Astrocyte (in vitro differentiated cells and primary cell): ENCODE data around the gene UGT1A8. TPM values are rescaled to one million over a fixed set of nuclear protein-coding genes. Genes with fewer than 3 reads are reported as not detected.

Experiments used
- DNase-seq: peaks from one replicate; pipeline ENCODE4 v3.0.0-alpha.2; 2010; ENCODE audit warnings: low read depth
- FAIRE-seq: peaks from 2 replicates; lab custom pipeline; 2011; peaks lifted over from hg19 to GRCh38; lab: Jason Lieb, UNC
- H2AFZ ChIP-seq: 2 replicates; pipeline ENCODE4 v1.6.0; 2012; ENCODE audit warnings: low read depth, low read length, inconsistent platforms
- H3K27ac ChIP-seq: 2 replicates; pipeline ENCODE4 v1.5.1; 2011; ENCODE audit warnings: low read depth, low read length, inconsistent platforms
- H3K27me3 ChIP-seq: 2 replicates; pipeline ENCODE4 v1.6.0; 2011; ENCODE audit warnings: low read length, inconsistent platforms; ENCODE audit not compliant: insufficient read depth
- H3K36me3 ChIP-seq: 2 replicates; pipeline ENCODE4 v1.5.1; 2011; ENCODE audit warnings: low read length, inconsistent platforms; ENCODE audit not compliant: insufficient read depth
- H3K4me1 ChIP-seq: 2 replicates; pipeline ENCODE4 v1.5.1; 2011; ENCODE audit warnings: low read length, inconsistent platforms; ENCODE audit not compliant: insufficient read depth
- H3K4me2 ChIP-seq: 2 replicates; pipeline ENCODE4 v1.6.0; 2012; ENCODE audit warnings: low read length, inconsistent platforms
- H3K4me3 ChIP-seq: 2 replicates; pipeline ENCODE4 v1.5.1; 2011; ENCODE audit warnings: low read depth, mild to moderate bottlenecking, low read length, inconsistent platforms; ENCODE audit not compliant: insufficient read depth
- H3K79me2 ChIP-seq: 2 replicates; pipeline ENCODE4 v1.6.0; 2012; ENCODE audit warnings: mild to moderate bottlenecking, low read length, inconsistent platforms; ENCODE audit not compliant: insufficient read depth
- H3K9ac ChIP-seq: 2 replicates; pipeline ENCODE4 v1.6.0; 2012; ENCODE audit warnings: mild to moderate bottlenecking, low read length, inconsistent platforms
- H3K9me3 ChIP-seq: 2 replicates; pipeline ENCODE4 v1.5.1; 2012; ENCODE audit warnings: low read depth, mild to moderate bottlenecking, low read length, inconsistent platforms; ENCODE audit not compliant: insufficient read depth
- H4K20me1 ChIP-seq: 2 replicates; pipeline ENCODE4 v1.6.0; 2012; ENCODE audit warnings: low read length, inconsistent platforms; ENCODE audit not compliant: insufficient read depth
- H3K27ac Mint-ChIP-seq: one replicate; pipeline ENCODE4 v1.8.0; 2021; ENCODE audit warnings: mild to moderate bottlenecking, mixed read lengths; ENCODE audit not compliant: unreplicated experiment
- H3K27me3 Mint-ChIP-seq: one replicate; pipeline ENCODE4 v1.8.0; 2021; ENCODE audit warnings: low read depth, mixed read lengths; ENCODE audit not compliant: unreplicated experiment
- H3K36me3 Mint-ChIP-seq: one replicate; pipeline ENCODE4 v1.8.0; 2021; ENCODE audit warnings: low read depth, mixed read lengths; ENCODE audit not compliant: unreplicated experiment
- H3K4me1 Mint-ChIP-seq: one replicate; pipeline ENCODE4 v1.8.0; 2021; ENCODE audit warnings: low read depth, mixed read lengths; ENCODE audit not compliant: unreplicated experiment
- H3K4me3 Mint-ChIP-seq: one replicate; pipeline ENCODE4 v1.8.0; 2021; ENCODE audit warnings: mild to moderate bottlenecking, moderate library complexity, mixed read lengths; ENCODE audit not compliant: unreplicated experiment
- H3K9me3 Mint-ChIP-seq: one replicate; pipeline ENCODE4 v1.8.0; 2021; ENCODE audit warnings: mild to moderate bottlenecking, mixed read lengths; ENCODE audit not compliant: unreplicated experiment
- EZH2 ChIP-seq: IDR thresholded peaks from 2 replicates; pipeline ENCODE4 v1.6.1; 2012; ENCODE audit warnings: mild to moderate bottlenecking, low read length, inconsistent platforms; ENCODE audit not compliant: insufficient read depth
- total RNA-seq: library from RNA; stranded (reverse); gene quantifications from 2 replicates; pipeline ENCODE4 v1.2.1, GENCODE V29; 2021
- TF ChIP-seq, protein P1 (sequence below): IDR thresholded peaks from 2 replicates; pipeline ENCODE4 v1.5.1; 2011; ENCODE audit warnings: low read depth, mild to moderate bottlenecking, inconsistent platforms, low read length, moderate library complexity; ENCODE audit not compliant: insufficient read depth

UGT1A8 gene
- total RNA-seq, 1 donor from 2014 or later, result not detected

DNA sequence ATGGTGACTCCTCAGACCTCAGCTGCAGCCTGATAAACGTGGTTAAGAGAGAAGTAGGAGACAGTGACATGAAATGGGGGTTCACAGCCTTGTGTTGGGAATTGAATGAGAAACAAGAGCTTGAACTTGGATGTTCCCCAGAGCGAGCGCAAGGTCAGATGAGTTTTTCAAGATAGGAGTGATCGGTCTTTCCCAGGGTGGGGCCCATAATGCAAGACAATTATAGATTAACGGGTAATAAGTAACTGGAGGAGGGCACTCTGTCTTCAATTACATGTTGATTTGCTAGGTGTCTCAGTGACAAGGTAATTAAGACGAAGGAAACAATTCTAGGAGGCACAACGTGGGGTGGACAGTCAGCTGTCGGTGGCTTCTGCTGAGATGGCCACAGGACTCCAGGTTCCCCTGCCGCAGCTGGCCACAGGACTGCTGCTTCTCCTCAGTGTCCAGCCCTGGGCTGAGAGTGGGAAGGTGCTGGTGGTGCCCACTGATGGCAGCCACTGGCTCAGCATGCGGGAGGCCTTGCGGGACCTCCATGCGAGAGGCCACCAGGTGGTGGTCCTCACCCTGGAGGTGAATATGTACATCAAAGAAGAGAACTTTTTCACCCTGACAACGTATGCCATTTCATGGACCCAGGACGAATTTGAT is 95.3 kb downstream of the UGT1A8 start, which contains the start of gene UGT1A5:
Gene UGT1A5 (plus strand): TSS at position 297 of the 651 bp plus-strand sequence. CDS start 85 bp downstream, at position 382.
- H3K4me1 ChIP-seq, result peaks cover 4% of the 10 kb centered on the region
- H3K9ac ChIP-seq, result no peak within 1 kb of the TSS
- H3K27me3 ChIP-seq, result no peaks in the 10 kb centered on the region
- no peaks in the 10 kb centered on the region for H4K20me1 ChIP-seq
- H3K79me2 ChIP-seq, result no peaks in the 10 kb centered on the region
- DNase-seq, result no peak
- no peaks in the 10 kb centered on the region for H3K4me1 Mint-ChIP-seq
- no peak within 1 kb of the TSS for H3K4me2 ChIP-seq
- H3K27me3 Mint-ChIP-seq, result peaks cover 19% of the 10 kb centered on the region
- H2AFZ ChIP-seq, result no peak within 1 kb of the TSS
- no peak for TF ChIP-seq EZH2
- TF ChIP-seq, protein P1, sequence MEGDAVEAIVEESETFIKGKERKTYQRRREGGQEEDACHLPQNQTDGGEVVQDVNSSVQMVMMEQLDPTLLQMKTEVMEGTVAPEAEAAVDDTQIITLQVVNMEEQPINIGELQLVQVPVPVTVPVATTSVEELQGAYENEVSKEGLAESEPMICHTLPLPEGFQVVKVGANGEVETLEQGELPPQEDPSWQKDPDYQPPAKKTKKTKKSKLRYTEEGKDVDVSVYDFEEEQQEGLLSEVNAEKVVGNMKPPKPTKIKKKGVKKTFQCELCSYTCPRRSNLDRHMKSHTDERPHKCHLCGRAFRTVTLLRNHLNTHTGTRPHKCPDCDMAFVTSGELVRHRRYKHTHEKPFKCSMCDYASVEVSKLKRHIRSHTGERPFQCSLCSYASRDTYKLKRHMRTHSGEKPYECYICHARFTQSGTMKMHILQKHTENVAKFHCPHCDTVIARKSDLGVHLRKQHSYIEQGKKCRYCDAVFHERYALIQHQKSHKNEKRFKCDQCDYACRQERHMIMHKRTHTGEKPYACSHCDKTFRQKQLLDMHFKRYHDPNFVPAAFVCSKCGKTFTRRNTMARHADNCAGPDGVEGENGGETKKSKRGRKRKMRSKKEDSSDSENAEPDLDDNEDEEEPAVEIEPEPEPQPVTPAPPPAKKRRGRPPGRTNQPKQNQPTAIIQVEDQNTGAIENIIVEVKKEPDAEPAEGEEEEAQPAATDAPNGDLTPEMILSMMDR, result no peak
- peaks cover 2% of the 10 kb centered on the region for H3K9me3 Mint-ChIP-seq
- H3K9me3 ChIP-seq, result no peaks in the 10 kb centered on the region
- no peak within 1 kb of the TSS for H3K4me3 Mint-ChIP-seq
- H3K36me3 Mint-ChIP-seq, result no peaks in the 10 kb centered on the region
- H3K36me3 ChIP-seq, result no peaks in the 10 kb centered on the region
- FAIRE-seq, result no peak
- no peak within 1 kb of the TSS for H3K27ac ChIP-seq
- no peak within 1 kb of the TSS for H3K27ac Mint-ChIP-seq
- H3K4me3 ChIP-seq, result no peak within 1 kb of the TSS

DNA sequence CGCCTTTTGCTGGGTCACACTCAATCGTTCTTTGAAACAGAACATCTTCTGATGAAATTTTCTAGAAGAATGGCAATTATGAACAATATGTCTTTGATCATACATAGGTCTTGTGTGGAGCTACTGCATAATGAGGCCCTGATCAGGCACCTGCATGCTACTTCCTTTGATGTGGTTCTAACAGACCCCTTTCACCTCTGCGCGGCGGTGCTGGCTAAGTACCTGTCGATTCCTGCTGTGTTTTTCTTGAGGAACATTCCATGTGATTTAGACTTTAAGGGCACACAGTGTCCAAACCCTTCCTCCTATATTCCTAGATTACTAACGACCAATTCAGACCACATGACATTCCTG is 95.8 kb downstream of the UGT1A8 start:
- Mint-ChIP-seq H3K27me3 (peaks cover 24% of the 10 kb centered on the region), H3K4me1 (no peaks in the 10 kb centered on the region), H3K36me3 (no peaks in the 10 kb centered on the region), H3K27ac (no peak overlapping the region), H3K4me3 (no peak overlapping the region), H3K9me3 (peaks cover 2% of the 10 kb centered on the region)
- H3K27me3 ChIP-seq, result no peaks in the 10 kb centered on the region
- no peak overlapping the region for H2AFZ ChIP-seq
- H3K36me3 ChIP-seq, result no peaks in the 10 kb centered on the region
- TF ChIP-seq, protein P1, result no peak
- no peak for TF ChIP-seq EZH2
- FAIRE-seq (no peak), DNase-seq (no peak)
- H3K27ac ChIP-seq, result no peak overlapping the region
- no peaks in the 10 kb centered on the region for H4K20me1 ChIP-seq
- peaks cover under 1% of the 10 kb centered on the region for H3K4me1 ChIP-seq
- no peaks in the 10 kb centered on the region for H3K9me3 ChIP-seq
- no peak overlapping the region for H3K9ac ChIP-seq
- H3K4me2 ChIP-seq, result no peak overlapping the region
- H3K79me2 ChIP-seq, result no peaks in the 10 kb centered on the region
- no peak overlapping the region for H3K4me3 ChIP-seq

DNA sequence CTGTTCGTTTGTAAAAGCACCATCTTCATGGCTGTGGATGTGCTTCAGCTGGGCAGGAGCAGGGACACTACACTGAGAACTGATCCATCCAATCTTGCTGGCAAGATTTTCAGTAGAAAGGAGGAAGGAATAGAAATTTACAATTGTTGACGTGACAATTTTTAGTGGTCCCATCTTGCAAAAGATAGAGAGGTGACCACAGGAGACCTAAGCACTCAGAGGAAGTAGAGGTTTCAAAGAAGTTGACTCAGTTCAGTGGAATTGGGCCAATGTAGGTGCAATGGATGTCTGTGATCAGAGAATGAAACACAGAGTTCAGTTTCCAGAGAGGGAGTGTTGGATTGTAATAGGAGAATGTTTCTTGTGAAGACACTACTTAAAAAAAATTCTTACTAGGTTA is 96.7 kb downstream of the UGT1A8 start:
- H3K4me3 Mint-ChIP-seq, result no peak overlapping the region
- no peak for DNase-seq
- H3K27me3 Mint-ChIP-seq, result peaks cover 29% of the 10 kb centered on the region
- H3K27ac Mint-ChIP-seq, result no peak overlapping the region
- no peaks in the 10 kb centered on the region for H3K9me3 ChIP-seq
- no peak overlapping the region for H3K4me3 ChIP-seq
- no peaks in the 10 kb centered on the region for H3K36me3 Mint-ChIP-seq
- H3K79me2 ChIP-seq, result no peaks in the 10 kb centered on the region
- no peak overlapping the region for H3K27ac ChIP-seq
- no peaks in the 10 kb centered on the region for H3K27me3 ChIP-seq
- no peak overlapping the region for H3K4me2 ChIP-seq
- no peak for FAIRE-seq
- no peaks in the 10 kb centered on the region for H3K4me1 Mint-ChIP-seq
- no peak overlapping the region for H2AFZ ChIP-seq
- no peak for TF ChIP-seq EZH2
- TF ChIP-seq, protein P1, result no peak
- no peaks in the 10 kb centered on the region for H4K20me1 ChIP-seq
- peaks cover 2% of the 10 kb centered on the region for H3K9me3 Mint-ChIP-seq
- H3K4me1 ChIP-seq, result no peaks in the 10 kb centered on the region
- H3K36me3 ChIP-seq, result no peaks in the 10 kb centered on the region
- H3K9ac ChIP-seq, result no peak overlapping the region
